GM18526 (cell line): Measurements from ENCODE around the gene DOCK10.

Source experiments
- POLR2A ChIP-seq: IDR thresholded peaks from 3 replicates; pipeline ENCODE4 v1.6.1; 2011; ENCODE audit not compliant: insufficient read length; ENCODE audit errors: extremely low read depth

DOCK10 gene

DNA sequence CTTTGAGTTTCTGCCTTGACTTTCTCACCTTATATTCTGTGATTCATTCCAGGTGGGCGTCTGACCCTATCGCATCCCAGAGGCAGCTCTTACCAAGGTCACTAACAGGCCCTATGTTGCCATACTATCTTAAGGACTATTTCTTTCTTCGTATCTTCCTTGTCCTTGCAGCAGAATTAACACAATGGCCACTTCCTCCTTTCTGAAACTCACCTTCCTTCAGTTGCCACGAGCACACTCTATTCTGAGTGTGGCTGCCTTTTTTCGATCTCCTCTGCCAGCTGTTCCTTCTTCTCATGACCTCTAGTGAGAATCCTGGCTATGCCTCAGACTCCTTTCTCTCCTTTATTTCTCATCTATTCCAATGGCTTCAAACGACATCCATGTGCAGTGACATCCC is 165.7 kb downstream of the DOCK10 start:
- TF ChIP-seq POLR2A, result no peak

DNA sequence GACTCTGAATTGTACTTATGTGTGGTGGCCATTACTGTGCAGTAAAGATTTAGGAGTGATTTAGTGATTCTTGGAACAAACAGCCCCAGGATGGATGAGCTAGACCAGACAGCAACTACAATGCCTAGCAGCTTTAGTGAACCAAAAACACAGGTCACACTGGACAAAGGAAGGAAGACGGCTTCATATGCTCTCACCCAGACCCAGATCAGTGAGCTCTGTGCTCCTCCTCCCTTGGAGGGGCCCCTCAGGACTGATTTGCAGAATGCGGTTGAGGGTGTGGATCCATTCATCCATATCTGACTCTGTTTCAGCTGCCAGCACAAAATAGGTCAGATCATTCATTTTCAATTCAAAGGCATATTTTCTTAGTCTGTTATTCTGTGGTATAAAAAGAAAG is 166.4 kb downstream of the DOCK10 start:
- no peak for TF ChIP-seq POLR2A

DNA sequence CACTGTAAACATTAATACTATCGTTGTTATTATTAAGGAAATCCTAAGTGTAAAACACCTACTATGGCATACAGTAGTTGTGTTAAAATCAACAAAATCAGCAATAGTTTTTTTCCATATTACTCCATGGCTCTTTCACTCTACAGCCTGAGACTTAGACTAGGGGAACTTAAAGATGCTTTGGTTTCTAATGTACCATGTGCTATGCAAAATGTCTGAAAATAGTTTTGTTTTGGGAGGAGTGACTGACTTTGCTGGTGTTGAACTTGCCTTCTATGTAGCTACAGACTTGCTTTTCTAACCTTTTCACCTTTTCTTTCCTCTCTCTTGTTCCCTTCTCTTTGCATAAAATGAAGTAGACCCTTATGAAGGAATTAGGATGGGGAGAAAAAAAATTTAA is 167.1 kb downstream of the DOCK10 start:
- no peak for TF ChIP-seq POLR2A

GRCh38 chr2:224871813-224872212 is 170.5 kb downstream of the DOCK10 start:
- TF ChIP-seq POLR2A, result no peak

DNA sequence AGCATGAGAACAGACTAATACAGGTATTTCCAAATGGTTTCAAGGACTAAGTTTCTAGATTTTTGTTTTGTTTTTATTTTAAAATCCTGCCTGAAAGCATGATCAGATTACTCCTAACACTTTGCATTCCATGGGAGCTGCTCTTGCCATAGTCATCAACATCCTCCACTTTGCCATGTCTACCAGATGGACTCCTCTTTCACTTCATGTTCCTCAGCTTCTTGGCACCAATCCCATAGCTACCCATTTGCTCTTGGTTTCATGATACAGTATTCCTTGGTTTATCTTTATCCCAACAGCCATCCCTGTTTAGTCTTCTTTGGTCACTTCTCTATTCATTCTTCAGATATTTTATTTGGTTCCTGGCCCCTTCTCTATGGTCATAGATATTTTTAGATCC is 171.9 kb downstream of the DOCK10 start:
- TF ChIP-seq POLR2A, result no peak

DNA sequence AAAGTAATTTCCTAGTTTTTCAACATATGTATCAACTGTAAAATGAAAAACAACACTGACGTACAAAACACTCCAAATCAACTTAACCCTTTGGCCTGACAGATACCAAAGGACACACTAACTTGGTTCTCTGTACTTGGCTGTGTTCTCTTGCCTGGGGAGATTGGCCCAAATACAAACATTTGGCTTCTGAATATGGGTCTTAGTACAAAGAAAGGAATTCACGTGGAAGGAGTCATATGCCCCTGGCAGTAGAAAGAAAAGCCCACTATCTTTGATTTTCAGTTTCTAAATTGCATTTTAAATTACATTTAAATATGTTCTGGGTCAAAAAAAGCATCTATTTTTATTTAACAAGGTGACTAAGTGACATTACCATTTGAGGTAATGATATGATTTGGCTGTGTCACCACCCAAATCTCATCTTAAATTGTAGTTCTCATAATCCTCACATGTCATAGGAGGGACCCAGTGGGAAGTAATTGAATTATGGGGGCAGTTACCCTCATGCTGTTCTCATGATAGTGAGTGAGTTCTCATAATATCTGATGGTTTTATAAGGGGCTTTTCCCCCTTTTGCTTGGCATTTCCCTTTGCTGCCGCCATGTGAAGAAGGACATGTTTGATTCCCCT is 172.6 kb downstream of the DOCK10 start:
- TF ChIP-seq POLR2A, result no peak

DNA sequence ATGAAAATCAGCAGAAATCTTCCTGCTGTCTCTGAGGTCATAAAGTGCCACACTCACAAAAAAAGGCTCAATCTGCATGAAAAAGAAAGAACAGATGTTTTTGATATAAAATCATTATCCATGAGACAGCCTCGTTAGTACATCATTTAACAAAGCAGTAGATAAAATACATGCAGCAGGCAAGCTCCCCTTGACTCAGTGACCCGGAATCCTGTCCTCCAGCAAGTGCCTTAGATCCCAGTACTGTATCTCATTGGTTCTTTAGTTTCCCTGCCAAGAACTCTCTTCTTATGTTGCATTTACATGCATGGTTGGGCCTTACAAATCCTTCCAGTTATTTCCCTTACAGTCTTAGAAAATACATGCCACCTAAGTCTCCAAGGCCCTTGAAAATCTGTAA is 177.3 kb downstream of the DOCK10 start:
- no peak for TF ChIP-seq POLR2A

DNA sequence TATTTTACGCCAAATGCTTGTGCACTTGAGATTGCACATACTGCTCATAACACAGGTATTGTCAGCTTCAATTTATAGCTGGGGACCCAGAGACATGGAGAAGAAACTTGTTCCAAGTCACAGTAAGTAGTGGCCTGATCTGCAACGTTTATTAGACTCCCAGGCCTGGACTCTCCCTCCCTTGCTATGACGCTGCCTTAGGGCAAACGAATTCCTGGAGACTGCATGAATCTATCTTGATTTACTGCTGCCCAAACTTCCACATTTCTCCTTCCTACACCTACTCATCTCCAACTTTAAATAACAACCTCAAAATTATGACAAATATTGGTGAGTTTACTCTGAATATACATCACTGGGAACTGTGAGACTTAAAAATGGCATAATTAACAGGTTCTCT is 181.0 kb downstream of the DOCK10 start:
- TF ChIP-seq POLR2A, result no peak

- no peak for TF ChIP-seq POLR2A
Measured at GRCh38 chr2:224860786-224861185, 181.5 kb downstream of the DOCK10 start.

- TF ChIP-seq POLR2A, result no peak
Measured at GRCh38 chr2:224851811-224852210, 190.5 kb downstream of the DOCK10 start.

- TF ChIP-seq POLR2A, result no peak
Measured at GRCh38 chr2:224850081-224850480, 192.2 kb downstream of the DOCK10 start.

GRCh38 chr2:224849264-224849663 is 193.0 kb downstream of the DOCK10 start:
- TF ChIP-seq POLR2A, result no peak

DNA sequence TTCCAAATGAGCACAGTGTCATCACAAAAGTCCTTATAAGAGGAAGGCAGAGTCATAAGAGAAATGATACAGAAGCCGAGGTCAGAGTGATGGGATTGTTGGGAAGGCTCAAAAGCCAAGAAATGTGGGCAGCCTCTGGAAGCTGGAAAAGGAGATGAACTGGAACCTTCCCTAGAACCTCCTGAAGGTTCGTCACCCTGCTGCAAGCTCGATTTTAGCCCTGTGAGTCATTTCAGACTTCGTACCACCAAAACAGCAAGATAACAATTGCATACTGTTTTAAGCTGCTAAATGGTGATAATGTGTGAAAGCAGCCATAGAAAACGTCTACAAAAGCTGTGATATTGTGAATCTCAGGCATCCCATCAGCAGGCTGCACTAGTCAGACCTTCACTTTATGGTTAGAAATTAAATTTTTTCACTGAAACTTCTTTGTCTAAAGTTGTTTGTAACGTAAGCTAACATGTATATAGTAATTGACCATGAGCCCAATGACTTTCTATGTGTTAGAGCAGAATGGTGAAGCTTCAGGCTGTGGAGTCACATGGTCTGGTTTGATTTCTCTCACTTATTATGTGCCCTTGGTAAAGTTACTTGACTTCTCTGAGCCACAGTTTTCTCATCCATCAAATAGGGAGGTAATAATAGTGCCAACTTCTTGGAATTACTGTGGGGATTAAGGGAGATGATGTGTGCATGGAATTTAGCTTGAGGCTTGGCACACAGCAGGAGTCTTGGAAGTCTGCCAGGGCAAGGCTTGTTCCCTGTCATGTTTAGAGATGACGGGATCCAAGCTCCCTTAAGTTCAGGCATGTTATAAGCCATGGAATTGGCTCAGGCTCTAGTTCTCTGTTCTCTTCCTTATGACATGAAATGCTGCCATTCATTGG is 194.1 kb downstream of the DOCK10 start:
- no peak for TF ChIP-seq POLR2A

- no peak for TF ChIP-seq POLR2A
Measured at GRCh38 chr2:224847381-224847780, 194.9 kb downstream of the DOCK10 start.

DNA sequence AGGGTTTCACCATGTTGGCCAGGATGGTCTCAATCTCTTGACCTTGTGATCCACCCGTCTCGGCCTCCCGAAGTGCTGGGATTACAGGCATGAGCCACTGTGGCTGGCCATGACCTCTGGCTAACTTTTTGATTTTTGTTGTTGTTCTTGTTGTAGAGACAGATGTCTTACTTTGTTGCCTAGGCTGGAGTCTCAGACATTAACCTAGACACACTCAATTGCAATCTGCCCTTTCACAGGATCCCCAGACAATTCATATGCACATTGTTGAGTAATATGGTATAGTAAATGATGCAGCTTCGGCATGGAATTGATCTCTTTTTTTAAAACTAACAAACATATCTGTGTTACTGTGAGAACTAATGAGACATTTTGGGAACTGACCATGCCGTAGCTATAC is 195.6 kb downstream of the DOCK10 start:
- TF ChIP-seq POLR2A, result no peak

- no peak for TF ChIP-seq POLR2A
Measured at GRCh38 chr2:224846161-224846560, 196.1 kb downstream of the DOCK10 start.
